ENCODE results near the gene PACRG.

DNA sequence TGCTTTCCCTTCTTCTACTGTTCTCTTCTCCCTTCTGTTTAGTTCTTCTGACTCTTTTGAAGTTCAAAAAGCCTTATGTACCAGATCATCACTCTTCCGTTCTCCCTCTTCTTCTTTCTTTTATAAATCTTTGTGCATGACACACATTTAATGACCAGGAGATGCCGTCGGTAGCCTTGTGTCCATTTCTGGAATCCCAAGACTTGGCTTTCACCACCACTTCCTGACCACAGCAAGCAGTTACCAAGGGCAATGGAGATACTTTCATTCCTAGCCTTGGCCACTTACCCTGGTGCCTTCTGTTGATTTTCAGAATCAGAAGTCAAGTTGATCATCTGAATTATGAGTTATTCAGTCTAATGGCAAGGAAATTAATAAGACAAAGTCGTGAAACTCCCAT, 418.3 kb downstream of the PACRG start:
- no peak for TF ChIP-seq EP300 (IDR thresholded peaks at IDR 0.05)
- TF ChIP-seq, protein P1, sequence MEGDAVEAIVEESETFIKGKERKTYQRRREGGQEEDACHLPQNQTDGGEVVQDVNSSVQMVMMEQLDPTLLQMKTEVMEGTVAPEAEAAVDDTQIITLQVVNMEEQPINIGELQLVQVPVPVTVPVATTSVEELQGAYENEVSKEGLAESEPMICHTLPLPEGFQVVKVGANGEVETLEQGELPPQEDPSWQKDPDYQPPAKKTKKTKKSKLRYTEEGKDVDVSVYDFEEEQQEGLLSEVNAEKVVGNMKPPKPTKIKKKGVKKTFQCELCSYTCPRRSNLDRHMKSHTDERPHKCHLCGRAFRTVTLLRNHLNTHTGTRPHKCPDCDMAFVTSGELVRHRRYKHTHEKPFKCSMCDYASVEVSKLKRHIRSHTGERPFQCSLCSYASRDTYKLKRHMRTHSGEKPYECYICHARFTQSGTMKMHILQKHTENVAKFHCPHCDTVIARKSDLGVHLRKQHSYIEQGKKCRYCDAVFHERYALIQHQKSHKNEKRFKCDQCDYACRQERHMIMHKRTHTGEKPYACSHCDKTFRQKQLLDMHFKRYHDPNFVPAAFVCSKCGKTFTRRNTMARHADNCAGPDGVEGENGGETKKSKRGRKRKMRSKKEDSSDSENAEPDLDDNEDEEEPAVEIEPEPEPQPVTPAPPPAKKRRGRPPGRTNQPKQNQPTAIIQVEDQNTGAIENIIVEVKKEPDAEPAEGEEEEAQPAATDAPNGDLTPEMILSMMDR (IDR thresholded peaks at IDR 0.05) = no peak
